Body of pancreas (tissue), 4 donors: ENCODE data around the gene CLPSL1.

ENCODE experiments used
- CTCF ChIP-seq, 7 experiments: fragments of 450-650 bp in 4 of 7; fragments of 200-600 bp in 3 of 7; sonication (generic) in 3 of 7; IDR thresholded peaks; one replicate each; pipeline ENCODE4 v1.5.1; 2016 to 2019; ENCODE audit warnings: antibody characterized with exemption in 7 of 7
- POLR2A ChIP-seq, 3 donors: fragments of 450-650 bp; IDR thresholded peaks; one replicate each; pipeline ENCODE4 v1.6.1; 2016; ENCODE audit warnings: antibody characterized with exemption in 3 of 3, mild to moderate bottlenecking in 2 of 3

- no peak for TF ChIP-seq CTCF (IDR thresholded peaks at IDR 0.05)
- no peak for TF ChIP-seq POLR2A (IDR thresholded peaks at IDR 0.05)
Observed at GRCh38 chr6:35759426-35759825, 21.4 kb upstream of the CLPSL1 start.
